ENCODE results near the gene AP4M1. TPM values are rescaled to one million over a fixed set of nuclear protein-coding genes. Genes with fewer than 3 reads are reported as not detected.

The AP4M1 gene
- total and polyA plus RNA-seq, 9 of the 15 experiments (the other 6 are each of a cell fraction or from before 2014, with no cell fraction given), result 1.3 to 30.9 (median 14.1) TPM

DNA sequence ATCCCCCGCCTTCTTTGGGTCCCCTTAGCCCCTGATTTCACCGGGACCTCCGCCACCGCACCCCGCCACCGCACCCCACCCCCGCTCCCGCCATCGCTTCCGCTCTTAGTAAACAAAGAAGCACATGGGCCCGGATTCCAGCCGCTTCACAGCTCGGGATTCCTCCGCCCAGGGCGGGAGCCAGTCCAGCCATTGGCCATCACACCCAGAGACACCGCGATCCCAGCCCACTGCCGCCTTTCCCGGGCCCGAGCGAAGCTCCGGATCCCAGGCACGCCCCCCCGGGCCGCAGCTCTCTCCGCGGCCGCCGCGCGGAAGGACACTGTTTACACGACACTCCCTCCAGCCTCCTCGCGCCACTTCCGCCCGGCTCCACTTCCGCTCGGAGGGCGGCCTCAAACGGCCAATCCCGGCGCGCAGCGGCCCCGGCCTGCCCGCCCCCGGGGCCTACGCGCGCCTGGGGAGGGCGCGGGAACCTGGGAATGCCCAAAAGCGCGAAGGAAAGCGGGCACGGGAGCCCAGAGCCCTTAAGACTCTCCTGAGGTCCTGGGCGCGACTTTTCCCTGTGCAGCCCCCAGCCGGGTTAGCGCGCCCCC is 925 bp upstream of the AP4M1 start (continued):
- TF ChIP-seq, protein P1, sequence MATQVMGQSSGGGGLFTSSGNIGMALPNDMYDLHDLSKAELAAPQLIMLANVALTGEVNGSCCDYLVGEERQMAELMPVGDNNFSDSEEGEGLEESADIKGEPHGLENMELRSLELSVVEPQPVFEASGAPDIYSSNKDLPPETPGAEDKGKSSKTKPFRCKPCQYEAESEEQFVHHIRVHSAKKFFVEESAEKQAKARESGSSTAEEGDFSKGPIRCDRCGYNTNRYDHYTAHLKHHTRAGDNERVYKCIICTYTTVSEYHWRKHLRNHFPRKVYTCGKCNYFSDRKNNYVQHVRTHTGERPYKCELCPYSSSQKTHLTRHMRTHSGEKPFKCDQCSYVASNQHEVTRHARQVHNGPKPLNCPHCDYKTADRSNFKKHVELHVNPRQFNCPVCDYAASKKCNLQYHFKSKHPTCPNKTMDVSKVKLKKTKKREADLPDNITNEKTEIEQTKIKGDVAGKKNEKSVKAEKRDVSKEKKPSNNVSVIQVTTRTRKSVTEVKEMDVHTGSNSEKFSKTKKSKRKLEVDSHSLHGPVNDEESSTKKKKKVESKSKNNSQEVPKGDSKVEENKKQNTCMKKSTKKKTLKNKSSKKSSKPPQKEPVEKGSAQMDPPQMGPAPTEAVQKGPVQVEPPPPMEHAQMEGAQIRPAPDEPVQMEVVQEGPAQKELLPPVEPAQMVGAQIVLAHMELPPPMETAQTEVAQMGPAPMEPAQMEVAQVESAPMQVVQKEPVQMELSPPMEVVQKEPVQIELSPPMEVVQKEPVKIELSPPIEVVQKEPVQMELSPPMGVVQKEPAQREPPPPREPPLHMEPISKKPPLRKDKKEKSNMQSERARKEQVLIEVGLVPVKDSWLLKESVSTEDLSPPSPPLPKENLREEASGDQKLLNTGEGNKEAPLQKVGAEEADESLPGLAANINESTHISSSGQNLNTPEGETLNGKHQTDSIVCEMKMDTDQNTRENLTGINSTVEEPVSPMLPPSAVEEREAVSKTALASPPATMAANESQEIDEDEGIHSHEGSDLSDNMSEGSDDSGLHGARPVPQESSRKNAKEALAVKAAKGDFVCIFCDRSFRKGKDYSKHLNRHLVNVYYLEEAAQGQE (IDR thresholded peaks at IDR 0.05; ENCODE audit: borderline replicate concordance), result no peak
- TF ChIP-seq, protein P1 (CRISPR knock-in tag; IDR thresholded peaks at IDR 0.05; ENCODE audit: low read depth), result 0 out of 2 replicates have a peak, but pooled peaks have one; percentile 68
- TF ChIP-seq, protein P2, sequence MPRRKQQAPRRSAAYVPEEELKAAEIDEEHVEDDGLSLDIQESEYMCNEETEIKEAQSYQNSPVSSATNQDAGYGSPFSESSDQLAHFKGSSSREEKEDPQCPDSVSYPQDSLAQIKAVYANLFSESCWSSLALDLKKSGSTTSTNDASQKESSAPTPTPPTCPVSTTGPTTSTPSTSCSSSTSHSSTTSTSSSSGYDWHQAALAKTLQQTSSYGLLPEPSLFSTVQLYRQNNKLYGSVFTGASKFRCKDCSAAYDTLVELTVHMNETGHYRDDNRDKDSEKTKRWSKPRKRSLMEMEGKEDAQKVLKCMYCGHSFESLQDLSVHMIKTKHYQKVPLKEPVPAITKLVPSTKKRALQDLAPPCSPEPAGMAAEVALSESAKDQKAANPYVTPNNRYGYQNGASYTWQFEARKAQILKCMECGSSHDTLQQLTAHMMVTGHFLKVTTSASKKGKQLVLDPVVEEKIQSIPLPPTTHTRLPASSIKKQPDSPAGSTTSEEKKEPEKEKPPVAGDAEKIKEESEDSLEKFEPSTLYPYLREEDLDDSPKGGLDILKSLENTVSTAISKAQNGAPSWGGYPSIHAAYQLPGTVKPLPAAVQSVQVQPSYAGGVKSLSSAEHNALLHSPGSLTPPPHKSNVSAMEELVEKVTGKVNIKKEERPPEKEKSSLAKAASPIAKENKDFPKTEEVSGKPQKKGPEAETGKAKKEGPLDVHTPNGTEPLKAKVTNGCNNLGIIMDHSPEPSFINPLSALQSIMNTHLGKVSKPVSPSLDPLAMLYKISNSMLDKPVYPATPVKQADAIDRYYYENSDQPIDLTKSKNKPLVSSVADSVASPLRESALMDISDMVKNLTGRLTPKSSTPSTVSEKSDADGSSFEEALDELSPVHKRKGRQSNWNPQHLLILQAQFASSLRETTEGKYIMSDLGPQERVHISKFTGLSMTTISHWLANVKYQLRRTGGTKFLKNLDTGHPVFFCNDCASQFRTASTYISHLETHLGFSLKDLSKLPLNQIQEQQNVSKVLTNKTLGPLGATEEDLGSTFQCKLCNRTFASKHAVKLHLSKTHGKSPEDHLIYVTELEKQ (CRISPR knock-in tag; IDR thresholded peaks at IDR 0.05), result no peak
- TF ChIP-seq TRIM24 (IDR thresholded peaks at IDR 0.05) (peak; percentile 31 to 73; a peak in 2 of 4 replicates), DACH1 (IDR thresholded peaks at IDR 0.05; ENCODE audit: partially characterized antibody) (no peak), KAT8 (IDR thresholded peaks at IDR 0.05; ENCODE audit: low read depth) (no peak; the same call in 1 of the 2 replicates), HOXB6 (CRISPR knock-in tag; IDR thresholded peaks at IDR 0.05; ENCODE audit: borderline replicate concordance) (no peak), KLF16 (IDR thresholded peaks at IDR 0.05) (no peak), ETV1 (tag; conservative IDR thresholded peaks at IDR 0.05; ENCODE audit: low read depth) (peak; percentile 95; the same call in 1 of the 2 replicates), WHSC1 (IDR thresholded peaks at IDR 0.05; ENCODE audit: low read length) (no peak), MXI1 (IDR thresholded peaks at IDR 0.05; ENCODE audit: low read depth, low read length) (peak; percentile 85), MEF2D (tag; conservative IDR thresholded peaks at IDR 0.05; ENCODE audit: low read depth) (no peak)
- TF ChIP-seq, protein P3, sequence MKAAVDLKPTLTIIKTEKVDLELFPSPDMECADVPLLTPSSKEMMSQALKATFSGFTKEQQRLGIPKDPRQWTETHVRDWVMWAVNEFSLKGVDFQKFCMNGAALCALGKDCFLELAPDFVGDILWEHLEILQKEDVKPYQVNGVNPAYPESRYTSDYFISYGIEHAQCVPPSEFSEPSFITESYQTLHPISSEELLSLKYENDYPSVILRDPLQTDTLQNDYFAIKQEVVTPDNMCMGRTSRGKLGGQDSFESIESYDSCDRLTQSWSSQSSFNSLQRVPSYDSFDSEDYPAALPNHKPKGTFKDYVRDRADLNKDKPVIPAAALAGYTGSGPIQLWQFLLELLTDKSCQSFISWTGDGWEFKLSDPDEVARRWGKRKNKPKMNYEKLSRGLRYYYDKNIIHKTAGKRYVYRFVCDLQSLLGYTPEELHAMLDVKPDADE (conservative IDR thresholded peaks at IDR 0.05; ENCODE audit: control insufficient read depth, low read depth, low read length), result peak; percentile 96
- TF ChIP-seq, protein P4, sequence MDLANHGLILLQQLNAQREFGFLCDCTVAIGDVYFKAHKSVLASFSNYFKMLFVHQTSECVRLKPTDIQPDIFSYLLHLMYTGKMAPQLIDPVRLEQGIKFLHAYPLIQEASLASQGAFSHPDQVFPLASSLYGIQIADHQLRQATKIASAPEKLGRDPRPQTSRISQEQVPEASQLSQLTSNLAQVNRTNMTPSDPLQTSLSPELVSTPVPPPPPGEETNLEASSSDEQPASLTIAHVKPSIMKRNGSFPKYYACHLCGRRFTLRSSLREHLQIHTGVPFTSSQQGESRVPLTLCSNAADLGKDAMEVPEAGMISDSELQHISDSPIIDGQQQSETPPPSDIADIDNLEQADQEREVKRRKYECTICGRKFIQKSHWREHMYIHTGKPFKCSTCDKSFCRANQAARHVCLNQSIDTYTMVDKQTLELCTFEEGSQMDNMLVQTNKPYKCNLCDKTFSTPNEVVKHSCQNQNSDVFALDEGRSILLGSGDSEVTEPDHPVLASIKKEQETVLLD (IDR thresholded peaks at IDR 0.05), result peak; percentile 23; the same call in 1 of the 2 replicates

All from K562 (cell line).